OCI-LY7 (cell line): ENCODE results near the gene AVL9. TPM values are rescaled to one million over a fixed set of nuclear protein-coding genes. Genes with fewer than 3 reads are reported as not detected.
"Not testable (repeated sequence)": the region's sequence is repeated elsewhere in the genome, so short reads cannot be mapped to it uniquely, and the experiment has no call there.

Experiments
- BruUV-seq: library from RNA; stranded (reverse); fragments of 400-500 nt; replicated peaks from 2 replicates; lab custom pipeline; 2021; lab: Mats Ljungman, UMichigan
- CTCF ChIA-PET: fragments of 300-600 bp; sonication (Branson Sonifier 250); formaldehyde crosslinking; loops from one replicate; lab custom pipeline; 2022; ENCODE audit warnings: antibody characterized with exemption; ENCODE audit not compliant: unreplicated experiment; lab: Charles Lee
- POLR2A ChIA-PET: fragments of 300-600 bp; sonication (Branson Sonifier 250); formaldehyde crosslinking; loops from one replicate; lab custom pipeline; 2022; ENCODE audit warnings: antibody characterized with exemption; lab: Charles Lee
- DNase-seq: peaks from one replicate; pipeline ENCODE4 v3.0.0-alpha.2; 2015; ENCODE audit warnings: low spot score
- H2AFZ ChIP-seq: fragments of 200-600 bp; sonication (generic), shearing (Covaris generic); 2 replicates; pipeline ENCODE4 v1.6.1; 2014; ENCODE audit warnings: mild to moderate bottlenecking, antibody characterized with exemption, low read length, moderate library complexity
- H3K27ac ChIP-seq: fragments of 200-600 bp; sonication (generic); 2 replicates; pipeline ENCODE4 v1.5.1; 2014; ENCODE audit warnings: mixed run types, low read depth, mild to moderate bottlenecking, moderate library complexity, low read length, inconsistent platforms; ENCODE audit not compliant: poor library complexity, severe bottlenecking
- H3K36me3 ChIP-seq: fragments of 200-600 bp; sonication (generic); 2 replicates; pipeline ENCODE4 v1.6.1; 2014; ENCODE audit warnings: mild to moderate bottlenecking, antibody characterized with exemption, low read length, moderate library complexity, mixed read lengths; ENCODE audit not compliant: insufficient read depth
- H3K4me1 ChIP-seq: fragments of 200-600 bp; sonication (generic); 2 replicates; pipeline ENCODE4 v1.5.1; 2014; ENCODE audit warnings: mild to moderate bottlenecking, low read length; ENCODE audit not compliant: insufficient read depth, poor library complexity, severe bottlenecking
- H3K4me2 ChIP-seq: fragments of 200-600 bp; sonication (generic); 2 replicates; pipeline ENCODE4 v1.6.1; 2014; ENCODE audit warnings: mild to moderate bottlenecking, low read length
- H3K4me3 ChIP-seq: fragments of 200-600 bp; sonication (generic); 2 replicates; pipeline ENCODE4 v1.5.1; 2014; ENCODE audit warnings: mild to moderate bottlenecking, low read depth, low read length; ENCODE audit not compliant: poor library complexity, severe bottlenecking
- H3K79me2 ChIP-seq: fragments of 200-600 bp; sonication (generic); 2 replicates; pipeline ENCODE4 v1.6.1; 2016; ENCODE audit warnings: low read depth, mild to moderate bottlenecking, low read length, moderate library complexity, mixed read lengths; ENCODE audit not compliant: insufficient read depth
- H3K9me2 ChIP-seq: fragments of 200-600 bp; sonication (generic); 2 replicates; pipeline ENCODE4 v1.6.1; 2016; ENCODE audit warnings: mild to moderate bottlenecking, low read length, mixed read lengths; ENCODE audit not compliant: insufficient read depth
- H3K9me3 ChIP-seq: fragments of 200-600 bp; sonication (generic); 2 replicates; pipeline ENCODE4 v1.6.1; 2014; ENCODE audit warnings: mild to moderate bottlenecking, mixed run types, low read length, mixed read lengths
- H4K20me1 ChIP-seq: fragments of 200-600 bp; sonication (generic); 2 replicates; pipeline ENCODE4 v1.6.1; 2014; ENCODE audit warnings: mild to moderate bottlenecking, antibody characterized with exemption, low read length, moderate library complexity, mixed read lengths; ENCODE audit not compliant: insufficient read depth
- CTCF ChIP-seq: fragments of 200-600 bp; sonication (generic); conservative IDR thresholded peaks from 2 replicates; pipeline ENCODE4 v1.5.1; 2014; ENCODE audit warnings: mild to moderate bottlenecking, antibody characterized with exemption, low read length, moderate library complexity, mixed read lengths
- EZH2phosphoT487 ChIP-seq: fragments of 200-600 bp; sonication (generic); IDR thresholded peaks from 2 replicates; pipeline ENCODE4 v1.6.1; 2018; ENCODE audit warnings: low read depth, borderline replicate concordance, mild to moderate bottlenecking, mixed run types, antibody characterized with exemption, low read length, moderate library complexity, mixed read lengths
- intact Hi-C: fragments of 100-400 bp; cut with micrococcal nuclease; formaldehyde crosslinking; loops from one replicate; pipeline ENCODE4 v1.10.0; 2022; ENCODE audit not compliant: unreplicated experiment
- total RNA-seq, 2 experiments: library from RNA; depleted of rRNA in 1 of 2; stranded (reverse); fragments of >200 nt in 1 of 2; shearing (Covaris generic) in 1 of 2; gene quantifications; 2 replicates each; pipeline ENCODE4 v1.2.3, GENCODE V29; 2014 to 2022

The AVL9 gene
- total RNA-seq, 2 experiments from 2014 or later: 36.6 to 54.9 TPM

GRCh38 chr7:32616625-32617024, 121.3 kb downstream of the AVL9 start:
- no TSS peak for BruUV-seq
- POLR2A ChIA-PET: no interaction called here
- no peak overlapping the region for H3K27ac ChIP-seq
- no peak overlapping the region for H2AFZ ChIP-seq
- TF ChIP-seq EZH2phosphoT487 (no peak), CTCF (no peak)
- H3K9me2 ChIP-seq: no peaks in the 10 kb centered on the region
- no peak overlapping the region for H3K4me2 ChIP-seq
- no peaks in the 10 kb centered on the region for H3K4me1 ChIP-seq
- CTCF ChIA-PET: no interaction called here
- no peaks in the 10 kb centered on the region for H3K79me2 ChIP-seq
- no peaks in the 10 kb centered on the region for H3K36me3 ChIP-seq
- no peaks in the 10 kb centered on the region for H4K20me1 ChIP-seq
- intact Hi-C loops: no loop called here
- no peaks in the 10 kb centered on the region for H3K9me3 ChIP-seq
- no peak for DNase-seq
- H3K4me3 ChIP-seq: no peak overlapping the region

DNA sequence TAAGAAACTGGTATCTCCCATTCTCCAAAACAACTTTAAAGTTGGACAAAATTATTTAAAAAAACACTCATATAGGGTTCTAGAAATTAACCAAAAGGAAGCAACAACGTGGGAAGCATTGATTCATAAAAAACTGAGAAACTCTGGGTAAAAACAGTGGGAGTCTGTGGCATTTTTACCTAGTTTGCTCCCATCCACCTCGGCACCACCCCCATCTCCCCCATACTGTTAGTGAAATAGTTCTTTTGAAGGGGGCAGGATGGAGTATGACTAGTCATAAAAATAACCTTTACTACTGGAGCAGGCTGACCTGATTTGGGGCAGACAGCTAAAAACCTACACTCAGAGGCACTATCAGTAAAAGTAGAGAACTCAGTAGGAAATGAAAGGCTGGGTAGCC, 123.2 kb downstream of the AVL9 start:
- BruUV-seq: no TSS peak
- no peaks in the 10 kb centered on the region for H3K4me1 ChIP-seq
- no peak for DNase-seq
- H3K4me2 ChIP-seq: no peak overlapping the region
- no peaks in the 10 kb centered on the region for H3K9me3 ChIP-seq
- H3K36me3 ChIP-seq: no peaks in the 10 kb centered on the region
- no peak for TF ChIP-seq CTCF
- TF ChIP-seq EZH2phosphoT487: no peak
- no peaks in the 10 kb centered on the region for H3K9me2 ChIP-seq
- H2AFZ ChIP-seq: no peak overlapping the region
- H3K4me3 ChIP-seq: no peak overlapping the region
- CTCF ChIA-PET: no interaction called here
- POLR2A ChIA-PET: no interaction called here
- H3K79me2 ChIP-seq: no peaks in the 10 kb centered on the region
- intact Hi-C loops: no loop called here
- no peaks in the 10 kb centered on the region for H4K20me1 ChIP-seq
- H3K27ac ChIP-seq: no peak overlapping the region

- Histone ChIP-seq H3K27ac (no peak overlapping the region), H3K79me2 (no peaks in the 10 kb centered on the region), H3K4me1 (no peaks in the 10 kb centered on the region), H4K20me1 (no peaks in the 10 kb centered on the region), H3K9me2 (no peaks in the 10 kb centered on the region), H3K4me3 (no peak overlapping the region), H3K36me3 (no peaks in the 10 kb centered on the region), H3K9me3 (no peaks in the 10 kb centered on the region), H2AFZ (no peak overlapping the region), H3K4me2 (no peak overlapping the region)
- POLR2A ChIA-PET: no interaction called here
- BruUV-seq: no TSS peak
- DNase-seq: no peak
- TF ChIP-seq CTCF (no peak), EZH2phosphoT487 (no peak)
- intact Hi-C loops: no loop called here
- CTCF ChIA-PET: no interaction called here
These were observed 123.7 kb downstream of the AVL9 start for GRCh38 chr7:32618987-32619386.

DNA sequence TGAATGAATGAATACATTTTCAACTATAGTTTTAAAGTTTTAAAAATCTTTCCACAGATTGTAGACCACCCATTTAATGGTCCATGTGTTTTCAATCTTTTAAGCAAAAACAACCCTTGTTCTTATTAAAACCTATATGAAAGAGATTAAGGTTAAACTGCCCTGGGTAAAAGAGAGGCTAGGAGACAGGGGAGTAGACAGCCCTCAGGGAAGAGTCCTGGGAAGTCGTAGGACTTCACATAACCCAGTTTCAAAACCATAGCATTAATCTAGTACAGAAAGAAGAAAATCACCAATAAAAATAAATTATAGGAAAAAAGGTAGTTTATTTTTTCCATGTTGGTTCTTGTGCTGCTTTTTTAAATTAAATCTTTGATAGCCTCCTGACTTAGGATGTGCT, 124.1 kb downstream of the AVL9 start:
- H3K27ac ChIP-seq, H3K4me1 ChIP-seq, H2AFZ ChIP-seq, H3K9me3 ChIP-seq, H3K79me2 ChIP-seq, BruUV-seq, H3K36me3 ChIP-seq, H3K4me2 ChIP-seq, H3K9me2 ChIP-seq, H4K20me1 ChIP-seq, H3K4me3 ChIP-seq, CTCF ChIA-PET, intact Hi-C loops, DNase-seq, POLR2A ChIA-PET: not testable (repeated sequence)
